ENCODE results near the gene MEGF11.
"Not testable (repeated sequence)": the region's sequence is repeated elsewhere in the genome, so short reads cannot be mapped to it uniquely, and the experiment has no call there.

The MEGF11 gene

DNA sequence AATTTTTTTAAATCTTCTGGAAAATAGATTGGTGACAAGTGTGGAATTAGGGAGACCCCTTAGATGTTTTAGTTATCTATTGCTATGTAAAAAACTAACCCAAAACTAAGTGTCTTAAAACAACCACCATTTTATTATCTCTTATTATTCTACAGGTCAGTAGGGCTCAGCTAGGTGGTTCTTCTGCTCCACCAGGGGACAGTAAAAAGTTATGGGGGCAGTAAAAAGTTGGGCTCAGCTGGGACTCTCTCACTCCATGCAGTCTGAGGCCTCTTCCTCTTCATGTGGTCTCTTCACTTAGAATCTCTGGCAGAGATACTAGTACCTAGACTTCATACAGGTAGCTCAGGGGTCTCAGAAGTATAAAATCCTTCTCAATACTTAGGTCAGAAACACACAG is 21.8 kb upstream of the MEGF11 start:
- DNase-seq = no peak

DNA sequence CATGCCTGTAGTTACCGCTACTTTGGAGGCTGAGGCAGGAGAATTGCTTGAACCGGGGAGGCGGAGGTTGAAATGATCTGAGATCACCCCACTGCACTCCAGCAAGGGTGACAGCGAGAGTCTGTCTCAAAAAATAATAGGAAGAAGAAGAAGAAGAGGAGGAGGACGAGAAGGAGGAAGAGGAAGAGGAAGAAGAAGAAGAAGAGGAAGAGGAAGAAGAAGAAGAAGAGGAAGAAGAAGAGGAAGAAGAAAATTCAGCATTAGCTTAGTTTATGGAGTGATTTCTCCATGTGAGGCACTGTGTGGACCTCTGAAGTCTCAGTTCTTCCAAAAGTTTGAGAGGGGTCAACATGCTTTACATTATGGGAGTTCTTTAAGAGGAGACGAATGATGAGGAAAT is 17.4 kb upstream of the MEGF11 start:
- DNase-seq = no peak

DNA sequence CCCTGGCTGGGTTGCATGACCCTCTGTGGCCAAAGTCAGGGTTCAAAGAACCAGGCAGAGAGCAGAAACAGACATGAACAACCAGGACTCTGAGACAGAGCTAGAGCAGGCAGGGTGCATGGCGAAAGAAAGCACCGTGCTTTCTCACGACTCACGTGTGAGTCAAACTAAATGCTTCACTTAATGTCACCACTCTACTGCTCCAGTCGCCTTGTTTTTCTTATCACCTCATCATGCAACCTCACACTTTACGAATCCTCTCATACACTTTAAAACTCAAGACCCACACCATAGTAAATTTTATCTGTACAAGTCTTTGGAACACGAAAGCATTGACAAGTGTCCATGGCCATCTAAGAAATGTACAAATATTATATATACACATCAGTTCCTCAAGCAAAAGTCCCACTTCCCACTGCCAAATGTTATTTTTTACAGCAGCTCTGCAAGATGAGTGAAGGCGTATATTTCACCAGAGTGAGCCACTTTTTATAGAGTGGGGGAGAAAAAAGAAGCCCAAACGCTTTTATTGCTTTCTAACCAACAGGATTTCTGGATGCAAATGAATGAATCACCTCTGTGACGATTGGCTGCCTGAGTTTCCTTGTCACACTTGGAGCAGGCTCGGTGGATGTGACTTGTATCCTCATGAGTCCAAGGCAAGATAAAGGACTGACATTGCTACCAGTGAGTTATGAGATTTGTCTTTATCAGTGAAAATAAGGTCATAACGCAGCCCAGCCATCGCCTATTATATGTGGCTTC is 16.0 kb upstream of the MEGF11 start:
- no peak for DNase-seq

DNA sequence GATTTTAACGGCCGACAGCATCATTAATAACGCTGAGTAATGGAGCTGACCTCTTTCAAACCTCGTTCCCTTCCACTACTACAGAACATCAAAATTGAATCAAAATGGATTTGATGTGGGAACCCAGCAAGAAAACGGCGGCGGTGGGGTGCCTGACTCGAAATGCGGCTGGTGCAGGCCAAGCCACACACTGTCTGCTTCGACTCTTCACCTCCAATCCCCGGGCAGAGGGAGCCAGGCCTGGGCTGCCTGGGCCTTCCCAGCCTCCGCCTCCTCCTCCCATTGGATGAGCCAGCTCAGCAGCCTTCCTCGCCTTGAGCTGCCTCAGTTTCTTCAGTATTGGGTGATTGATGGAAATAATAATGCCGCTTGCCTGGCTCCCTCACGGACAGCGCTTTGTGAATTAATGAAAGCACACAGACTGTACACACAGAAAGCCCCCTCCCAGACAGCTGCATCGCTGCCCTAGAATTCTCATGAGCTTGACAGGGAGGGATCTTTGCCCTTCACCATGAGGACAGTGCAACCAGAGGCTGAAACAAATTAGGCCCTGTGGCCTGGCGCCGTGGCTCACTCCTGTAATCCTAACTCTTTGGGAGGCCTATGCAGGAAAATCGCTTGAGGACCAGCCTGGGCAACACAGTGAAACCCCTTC is 11.4 kb upstream of the MEGF11 start:
- DNase-seq = no peak

DNA sequence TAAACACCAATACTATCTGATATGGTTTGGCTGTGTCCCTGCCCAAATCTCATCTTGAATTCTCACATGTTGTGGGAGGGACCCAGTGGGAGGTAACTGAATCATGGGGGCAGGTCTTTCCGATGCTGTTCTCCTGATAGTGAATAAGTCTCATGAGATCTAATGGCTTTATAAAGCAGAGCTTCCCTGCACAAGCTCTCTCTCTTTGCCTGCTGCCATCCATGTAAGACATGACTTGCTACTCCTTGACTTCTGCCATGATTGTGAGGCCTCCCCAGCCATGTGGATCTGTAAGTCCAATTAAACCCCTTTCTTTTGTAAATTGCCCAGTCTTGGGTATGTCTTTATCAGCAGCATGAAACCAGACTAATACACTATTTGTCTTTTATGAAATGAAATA is 9.3 kb upstream of the MEGF11 start:
- not testable (repeated sequence) for DNase-seq

DNA sequence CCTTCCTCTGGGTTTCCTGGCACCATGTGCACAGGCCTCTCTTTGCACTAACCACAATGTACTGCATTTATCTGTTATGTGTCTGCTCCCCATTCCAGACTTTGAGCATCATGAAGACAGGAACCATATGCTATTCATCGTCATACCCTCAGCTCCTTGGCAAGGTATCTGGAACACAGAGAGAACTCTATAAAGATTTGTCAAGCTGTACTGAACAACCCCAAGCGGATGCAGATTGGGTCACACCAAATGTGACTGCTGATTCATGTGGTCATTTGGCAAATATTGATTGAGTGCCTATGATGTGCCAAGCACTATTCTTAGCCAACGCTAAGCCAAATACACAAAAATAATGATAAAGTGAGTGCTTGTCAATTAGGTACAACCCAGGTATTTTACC is 7.5 kb upstream of the MEGF11 start:
- no peak for DNase-seq

DNA sequence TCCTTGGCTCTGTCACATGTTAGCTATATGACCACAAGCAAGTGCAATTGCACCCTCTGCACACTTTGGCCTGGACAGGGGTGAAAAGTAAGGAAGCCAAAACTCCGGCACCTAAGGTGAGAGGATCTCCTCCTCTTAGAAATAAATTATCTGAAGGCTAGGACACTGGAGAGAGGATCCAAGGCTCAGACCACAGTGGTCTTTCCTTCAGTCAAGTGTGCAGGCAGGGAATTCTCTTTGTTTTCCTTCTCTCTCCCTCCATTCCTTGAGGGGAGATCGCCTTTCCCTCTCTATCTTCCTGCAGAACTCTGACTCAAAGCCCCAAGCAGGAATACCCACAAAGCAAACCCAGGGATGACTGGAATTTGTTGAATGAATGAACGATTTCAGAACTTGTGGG is 3.1 kb upstream of the MEGF11 start:
- no peak for DNase-seq

DNA sequence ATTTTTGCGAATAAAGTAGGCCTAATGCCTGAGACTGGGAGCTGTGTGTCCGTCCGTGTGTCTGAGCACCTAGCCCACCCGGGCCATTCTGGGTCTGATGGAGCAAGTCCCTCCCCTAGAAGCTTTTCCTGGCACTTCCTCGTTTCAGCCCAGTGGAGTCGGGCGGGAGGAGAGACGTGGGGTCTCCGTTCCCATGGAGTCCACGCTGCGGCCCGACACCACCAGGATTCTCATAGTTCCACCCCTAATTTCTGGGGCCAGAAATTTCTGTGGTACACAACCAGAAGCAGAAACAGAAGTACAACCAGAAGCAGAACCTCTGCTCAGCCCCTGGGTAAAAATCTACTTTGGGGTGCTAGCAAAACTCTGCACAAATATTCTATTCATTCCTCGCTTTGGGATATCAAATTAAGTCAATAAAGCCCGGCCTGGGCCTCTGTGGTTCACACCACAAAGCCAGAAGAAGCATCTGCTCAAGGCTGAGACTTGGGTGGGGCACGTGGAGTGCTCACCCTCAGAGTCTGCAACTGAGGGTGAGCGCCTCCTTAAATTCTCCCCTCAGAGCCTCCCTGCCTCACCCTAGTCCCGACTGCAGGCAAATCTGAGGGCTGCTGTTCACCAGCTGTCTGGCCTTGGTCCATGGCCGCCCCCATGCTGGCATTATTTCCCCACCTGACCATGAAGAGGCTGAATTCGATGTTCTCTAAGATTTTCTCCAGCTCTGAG is 1.6 kb upstream of the MEGF11 start:
- no peak for DNase-seq

DNA sequence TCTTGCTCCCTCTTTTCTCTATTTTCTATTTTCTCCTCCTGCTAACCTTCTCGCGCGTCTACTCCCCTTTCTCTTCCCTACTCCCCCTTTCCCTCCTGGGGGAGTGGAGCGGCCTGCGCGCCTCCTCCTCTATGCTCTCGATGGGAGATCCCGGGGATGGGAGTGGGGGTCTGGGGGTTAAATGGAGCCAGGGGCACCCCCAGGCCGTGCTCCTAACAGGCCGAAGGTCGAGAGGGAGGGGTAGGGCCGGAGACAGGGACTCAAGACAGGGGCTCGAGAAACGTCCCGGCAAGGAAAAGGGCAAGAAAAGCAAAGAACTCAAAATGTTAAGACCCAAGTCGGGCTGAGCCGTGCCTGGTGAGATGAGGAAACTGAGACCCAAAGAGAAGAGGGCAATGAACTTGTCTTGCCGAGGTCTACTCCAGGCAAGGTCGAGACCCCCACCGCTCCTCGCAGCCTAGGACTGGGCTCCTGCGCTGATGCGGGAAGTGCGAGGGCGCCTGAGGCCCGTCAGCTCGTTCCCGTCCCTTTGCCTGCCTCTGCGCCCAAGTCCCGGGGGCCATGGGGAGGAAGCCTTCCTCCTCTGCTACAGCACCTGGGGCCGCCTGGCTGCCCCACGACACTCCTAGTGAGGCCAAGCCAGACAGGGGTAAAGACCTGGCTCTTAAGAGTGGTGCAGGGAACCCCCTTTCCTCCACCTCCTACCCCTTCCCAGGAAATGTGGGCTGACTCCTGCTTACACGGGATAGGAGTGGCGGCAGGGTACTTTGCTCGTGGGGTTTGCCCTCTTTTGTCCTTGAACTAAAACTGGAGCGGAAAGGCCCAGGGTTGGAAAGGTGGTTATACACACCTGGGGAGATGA is 770 bp upstream of the MEGF11 start:
- DNase-seq = no peak

DNA sequence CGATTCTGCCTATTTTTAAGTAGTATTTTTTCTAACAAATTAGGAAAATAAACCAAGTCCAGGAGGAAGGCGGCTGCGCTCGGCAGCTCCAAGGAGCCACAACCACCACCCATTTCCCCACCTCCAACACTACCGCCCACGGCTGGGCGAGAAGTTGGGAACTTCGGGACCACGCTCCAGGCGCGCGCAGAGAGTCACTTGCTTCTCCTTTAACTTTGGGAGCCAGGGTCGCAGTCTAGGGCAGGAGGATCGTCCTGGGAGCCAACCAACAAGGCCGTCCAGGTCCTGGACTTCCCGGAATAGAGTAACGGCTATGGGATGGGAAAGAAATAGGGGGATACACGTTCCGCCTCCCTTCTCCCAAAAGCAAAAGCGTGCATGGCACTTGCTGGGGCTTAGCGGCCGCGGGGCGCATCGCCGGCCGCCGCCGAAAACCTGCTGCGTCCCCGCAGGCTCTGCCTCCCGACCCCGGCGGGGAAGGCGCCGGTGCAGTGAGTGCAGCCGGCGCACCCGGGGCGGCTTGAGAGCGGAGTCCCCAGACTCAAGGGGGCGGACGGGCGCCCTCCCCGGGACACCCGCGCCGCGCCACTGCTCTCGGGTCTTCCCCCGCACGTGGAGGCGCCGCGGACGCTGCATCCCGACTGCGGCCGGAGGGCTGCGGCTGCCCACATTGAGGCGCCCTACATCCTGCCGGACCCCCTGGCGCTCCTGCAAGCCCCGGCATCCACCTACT is 699 bp downstream of the MEGF11 start:
- DNase-seq = no peak

DNA sequence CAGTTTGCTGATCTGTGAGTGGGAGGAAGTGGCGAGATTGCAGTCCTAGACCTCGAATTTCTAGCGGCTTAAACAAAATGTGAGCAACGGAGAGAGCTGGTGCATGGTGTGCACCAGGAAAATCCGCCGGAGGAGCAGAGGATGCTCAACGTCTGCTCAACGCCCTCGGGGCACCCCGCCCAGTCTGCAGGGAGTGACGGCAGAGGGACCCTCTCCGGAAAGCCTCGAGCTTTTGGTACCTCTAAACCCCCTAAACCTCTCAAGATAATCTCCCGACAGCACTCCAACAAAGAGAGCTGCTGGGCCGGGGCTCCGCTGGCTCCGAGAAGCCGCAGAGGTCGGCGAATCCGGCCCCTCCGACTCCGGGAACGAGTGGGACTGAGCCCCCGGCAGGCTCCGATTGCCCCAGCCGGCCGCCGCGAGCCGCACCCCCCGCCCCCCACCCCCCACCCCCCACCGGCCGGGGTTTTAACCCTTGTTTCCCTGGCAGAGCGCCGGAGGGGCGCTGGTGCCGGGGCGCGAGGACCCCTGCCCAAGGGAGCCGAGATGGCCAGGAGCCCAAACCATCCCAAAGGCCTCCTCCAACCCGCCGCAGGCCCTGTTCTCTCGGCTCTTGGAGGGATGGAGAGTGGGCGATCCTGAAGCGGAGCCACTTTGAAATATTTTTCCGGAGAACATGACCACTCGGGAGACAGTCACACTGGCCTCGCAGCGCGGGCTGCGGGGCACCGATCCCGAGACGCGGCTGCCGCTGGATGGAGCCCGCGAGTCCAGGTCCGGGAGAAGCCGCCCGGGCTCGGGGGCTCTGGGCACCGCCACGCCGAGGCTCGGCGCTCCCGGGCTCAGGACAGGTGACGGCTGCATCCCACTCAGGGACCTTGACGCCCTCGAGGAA is 1.5 kb downstream of the MEGF11 start:
- DNase-seq = no peak

DNA sequence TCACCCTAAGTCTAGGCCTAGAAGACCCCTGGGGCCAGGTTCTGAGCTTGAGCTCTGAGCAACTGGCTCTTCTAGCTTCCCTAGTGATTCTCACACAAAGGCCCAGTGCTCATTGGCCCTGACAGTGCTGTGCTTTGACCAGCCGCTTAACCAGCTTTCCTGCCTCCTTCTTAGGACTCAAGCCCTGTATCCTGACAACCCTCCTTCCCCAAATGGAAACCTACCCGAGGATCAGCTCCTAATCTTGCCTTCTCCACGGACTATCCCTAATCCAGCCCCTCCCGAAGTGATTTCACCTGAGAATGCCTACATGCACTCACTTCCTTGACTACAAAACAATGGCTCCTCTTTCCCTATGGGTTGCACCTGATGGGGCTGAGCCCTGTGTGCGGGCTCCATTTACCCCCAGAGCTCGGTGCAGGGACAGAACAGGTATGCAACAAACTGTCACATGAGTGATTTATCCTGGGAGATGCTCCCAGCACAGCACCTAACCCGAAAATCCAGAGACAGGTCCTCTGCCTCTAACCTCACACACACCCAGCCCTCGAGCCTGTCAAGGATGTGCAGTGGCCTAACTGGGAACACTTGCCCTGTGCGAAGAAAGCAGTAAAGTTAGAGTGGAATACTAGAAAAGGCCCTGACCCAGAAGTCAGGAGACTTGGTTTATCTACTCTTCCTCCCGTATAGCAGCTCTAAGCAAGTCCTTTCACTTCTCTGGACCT is 2.3 kb downstream of the MEGF11 start:
- no peak for DNase-seq

DNA sequence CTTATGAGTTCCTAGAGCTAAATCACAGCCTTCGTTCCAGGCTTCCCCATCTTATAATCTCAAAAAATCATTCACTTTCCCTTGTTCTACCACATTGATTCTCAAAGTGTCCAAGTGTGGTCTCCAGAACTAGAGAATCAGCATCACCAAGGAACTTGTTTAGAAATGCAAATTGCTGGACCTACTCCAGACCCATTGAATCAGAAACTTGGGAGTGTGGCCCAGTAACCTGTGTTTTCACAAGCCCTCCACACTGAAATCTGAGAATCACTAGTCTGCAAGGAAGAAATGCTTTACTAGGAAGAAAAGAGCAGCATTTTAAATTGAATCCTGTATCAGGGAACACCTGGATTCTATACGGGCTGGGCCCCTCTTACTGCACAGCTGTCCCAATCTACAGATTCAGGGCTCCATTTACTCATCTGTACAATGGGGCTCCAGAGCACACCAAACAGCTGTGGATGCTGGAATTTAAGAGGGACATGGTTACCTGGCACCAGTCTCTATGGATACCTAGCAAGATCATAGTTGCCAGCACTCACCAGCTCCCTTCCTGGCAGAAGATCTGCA is 3.9 kb downstream of the MEGF11 start:
- DNase-seq = no peak

DNA sequence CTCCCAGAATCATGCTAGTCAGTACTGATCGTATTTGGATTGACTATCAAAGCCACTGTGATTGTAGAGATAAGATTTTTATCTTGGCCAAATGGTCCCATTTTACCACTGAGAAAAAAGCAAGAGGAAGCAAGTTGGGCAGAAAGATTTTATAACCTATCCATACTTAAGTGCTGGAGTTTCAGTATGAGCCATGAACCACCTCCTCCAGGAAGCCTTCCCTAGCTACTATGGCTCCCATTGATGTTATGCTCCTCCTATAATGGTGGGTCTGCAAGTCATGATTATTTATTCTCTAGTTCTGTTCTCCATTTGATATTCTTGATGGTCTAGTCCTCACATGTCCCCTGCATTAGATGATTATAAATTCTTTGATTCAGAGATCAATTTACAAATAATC is 6.6 kb downstream of the MEGF11 start:
- no peak for DNase-seq

DNA sequence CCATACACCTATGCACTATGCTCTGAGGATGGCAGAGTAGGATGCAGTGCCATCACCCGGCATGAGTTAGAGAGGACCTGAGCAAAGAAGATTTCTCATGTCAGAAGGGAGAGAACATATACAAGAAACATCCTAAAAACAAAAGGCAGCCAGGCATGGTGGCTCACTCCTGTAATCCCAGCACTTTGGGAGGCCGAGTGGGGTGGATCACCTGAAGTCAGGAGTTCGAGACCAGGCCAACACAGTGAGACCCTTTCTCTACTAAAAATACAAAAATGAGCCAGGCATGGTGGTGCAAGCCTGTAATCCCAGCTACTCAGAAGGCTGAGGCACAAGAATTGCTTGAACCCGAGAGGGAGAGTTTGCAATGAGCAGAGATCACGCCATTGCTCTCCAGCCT is 7.7 kb downstream of the MEGF11 start:
- DNase-seq = not testable (repeated sequence)

DNA sequence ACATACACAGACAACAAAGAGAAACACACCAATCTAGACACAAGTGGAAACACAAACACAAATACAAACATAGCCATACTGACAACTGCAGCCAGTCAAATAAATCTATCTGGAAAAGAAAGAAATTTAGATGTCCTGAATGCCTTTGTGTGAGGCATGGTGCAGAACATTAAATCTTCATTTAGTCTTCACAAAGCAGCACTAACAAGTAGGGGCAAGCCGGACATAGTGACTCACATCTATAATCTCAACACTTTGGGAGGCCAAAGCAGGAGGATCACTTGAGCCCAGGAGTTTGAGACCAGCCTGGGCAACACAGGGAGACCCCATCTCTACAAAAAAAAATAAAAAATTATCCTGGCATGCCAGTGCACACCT is 11.7 kb downstream of the MEGF11 start:
- DNase-seq = no peak

DNA sequence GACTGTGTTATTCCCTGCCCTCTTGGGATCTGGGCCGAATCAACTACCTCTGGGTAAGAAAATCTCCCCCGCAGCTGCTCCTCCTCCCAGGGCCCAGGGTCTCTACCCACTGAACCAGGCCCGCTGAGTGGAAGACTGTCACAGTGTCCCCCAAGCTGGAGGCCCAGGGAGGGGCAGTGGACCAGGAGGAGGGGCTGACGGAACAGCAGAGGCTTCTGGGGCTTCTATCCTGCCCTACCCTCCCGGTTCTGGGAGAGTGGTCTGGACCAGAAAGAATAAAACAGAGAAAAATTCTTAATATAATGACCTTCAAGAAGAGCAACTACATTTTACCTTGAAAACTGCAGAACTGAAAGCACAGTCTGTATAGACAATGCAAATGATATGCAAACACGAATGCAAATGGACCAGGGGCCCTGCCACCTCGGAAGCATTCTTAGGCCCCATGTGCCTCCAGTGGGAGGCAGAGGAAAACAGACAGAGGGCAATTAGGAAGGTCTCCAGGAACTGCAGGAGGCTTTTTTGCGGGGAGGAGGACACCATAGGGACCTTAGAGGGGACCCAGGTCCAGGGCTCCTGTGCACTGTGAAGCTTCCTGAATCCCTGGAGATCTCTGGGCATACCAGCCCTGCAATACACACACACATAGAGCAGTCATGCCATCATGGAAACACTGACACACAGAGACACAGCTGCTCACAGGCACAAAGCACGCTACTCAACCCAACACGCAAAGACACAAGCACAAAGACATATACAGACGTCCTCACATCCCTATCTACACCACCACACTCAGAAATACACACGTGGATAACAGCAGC is 12.3 kb downstream of the MEGF11 start:
- no peak for DNase-seq

DNA sequence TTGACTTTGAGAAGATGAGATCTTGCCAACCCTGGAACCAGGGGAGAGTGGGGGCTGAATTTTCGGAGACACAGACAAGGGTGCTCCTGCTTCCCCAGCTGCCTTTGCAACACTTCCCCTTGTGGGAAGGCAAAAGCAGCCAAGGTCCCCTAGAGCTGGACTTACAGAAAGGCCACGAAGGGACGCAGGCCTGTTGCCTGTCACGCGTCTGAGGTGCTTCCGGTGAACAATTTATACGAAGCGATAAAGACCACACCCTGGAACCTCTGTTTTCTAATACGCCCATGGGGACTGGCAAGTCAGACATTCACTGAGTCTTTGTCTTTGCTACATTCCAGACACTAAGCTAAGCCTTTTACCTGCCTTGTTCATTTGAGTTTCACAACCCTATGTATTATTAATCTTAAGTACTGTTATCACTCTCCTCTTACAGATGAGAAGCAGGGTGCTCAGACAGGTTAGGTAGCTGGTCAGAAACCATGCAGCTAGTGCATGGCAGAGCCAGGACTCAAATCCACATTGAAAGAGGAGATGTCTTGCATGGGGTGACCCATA is 13.2 kb downstream of the MEGF11 start:
- no peak for DNase-seq

DNA sequence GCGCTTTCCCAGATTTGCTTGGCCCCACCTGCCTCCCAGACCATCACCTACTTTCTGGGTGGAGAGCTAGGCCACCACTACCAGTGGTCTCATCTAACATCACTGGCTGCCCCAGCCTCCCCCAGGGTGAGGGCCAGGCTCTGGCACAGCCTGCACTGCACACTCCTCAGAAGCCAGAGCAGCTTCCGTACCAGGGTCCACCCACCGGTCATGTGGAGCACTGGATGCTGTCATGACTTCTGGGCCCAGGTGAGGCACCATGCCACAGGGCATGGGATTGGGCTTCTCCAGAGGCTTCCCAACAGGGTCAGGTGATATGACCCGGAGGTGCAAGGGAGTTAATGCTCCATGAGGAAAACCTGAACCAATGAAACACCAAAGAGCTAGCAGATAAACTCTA is 14.0 kb downstream of the MEGF11 start:
- DNase-seq = no peak
